ENCODE measurements around the gene TAF6.
A peak's percentile ranks its signal among the peaks of the same experiment; 100 is the strongest.

Gene TAF6

GRCh38 chr7:100119072-100119969, at the start of gene TAF6, which contains the start of gene CNPY4:
Gene TAF6, minus strand, starts transcription at chr7:100119358. Its CDS starts 5,149 bp downstream, at chr7:100114209.
Gene CNPY4, plus strand, starts transcription at chr7:100119634. Its CDS starts 111 bp downstream, at chr7:100119745.
- peak; percentile 96 for DNase-seq (ENCODE audit: low spot score)

GRCh38 chr7:100167912-100168323, 48.8 kb upstream of the TAF6 start:
- DNase-seq (ENCODE audit: low spot score): no peak

GRCh38 chr7:100166970-100167911, 48.1 kb upstream of the TAF6 start:
- no peak for DNase-seq (ENCODE audit: low spot score)

GRCh38 chr7:100166317-100166940, 47.3 kb upstream of the TAF6 start:
- DNase-seq (ENCODE audit: low spot score): peak; percentile 66

- DNase-seq (ENCODE audit: low spot score): no peak
Measured at GRCh38 chr7:100163871-100164270, 44.7 kb upstream of the TAF6 start.

GRCh38 chr7:100163006-100163531, 43.9 kb upstream of the TAF6 start:
- peak; percentile 25 for DNase-seq (ENCODE audit: low spot score)

- DNase-seq (ENCODE audit: low spot score): no peak
Measured at GRCh38 chr7:100160067-100160466, 40.9 kb upstream of the TAF6 start.

- no peak for DNase-seq (ENCODE audit: low spot score)
Measured at GRCh38 chr7:100159099-100159623, 40.0 kb upstream of the TAF6 start.

- peak; percentile 89 for DNase-seq (ENCODE audit: low spot score)
Measured at GRCh38 chr7:100158229-100159098, 39.3 kb upstream of the TAF6 start, which contains the start of gene TRAPPC14. Gene TRAPPC14, minus strand, starts transcription at chr7:100158723. Its CDS starts 224 bp downstream, at chr7:100158499.

- no peak for DNase-seq (ENCODE audit: low spot score)
Measured at GRCh38 chr7:100157334-100158228, 38.4 kb upstream of the TAF6 start.

- DNase-seq (ENCODE audit: low spot score): no peak
Measured at GRCh38 chr7:100157069-100157333, 37.8 kb upstream of the TAF6 start.

- DNase-seq (ENCODE audit: low spot score): no peak
Measured at GRCh38 chr7:100156331-100157068, 37.3 kb upstream of the TAF6 start.

- no peak for DNase-seq (ENCODE audit: low spot score)
Measured at GRCh38 chr7:100155553-100156317, 36.6 kb upstream of the TAF6 start.

GRCh38 chr7:100154651-100155491, 35.7 kb upstream of the TAF6 start:
- no peak for DNase-seq (ENCODE audit: low spot score)

GRCh38 chr7:100153708-100154535, 34.8 kb upstream of the TAF6 start:
- DNase-seq (ENCODE audit: low spot score): no peak

- DNase-seq (ENCODE audit: low spot score): no peak
Measured at GRCh38 chr7:100152937-100153666, 33.9 kb upstream of the TAF6 start.
